ENCODE measurements around the gene TPH2.

TPH2 gene

GRCh38 chr12:71945883-71946282, 7.2 kb downstream of the TPH2 start:
- no peak for DNase-seq (ENCODE audit: low read depth)
- no peak overlapping the region for H3K4me3 ChIP-seq (ENCODE audit: control insufficient read depth, low read depth, low read length)
- no peak for TF ChIP-seq CTCF (conservative IDR thresholded peaks at IDR 0.05; ENCODE audit: control insufficient read depth, insufficient read depth, low read depth, low read length)

DNA sequence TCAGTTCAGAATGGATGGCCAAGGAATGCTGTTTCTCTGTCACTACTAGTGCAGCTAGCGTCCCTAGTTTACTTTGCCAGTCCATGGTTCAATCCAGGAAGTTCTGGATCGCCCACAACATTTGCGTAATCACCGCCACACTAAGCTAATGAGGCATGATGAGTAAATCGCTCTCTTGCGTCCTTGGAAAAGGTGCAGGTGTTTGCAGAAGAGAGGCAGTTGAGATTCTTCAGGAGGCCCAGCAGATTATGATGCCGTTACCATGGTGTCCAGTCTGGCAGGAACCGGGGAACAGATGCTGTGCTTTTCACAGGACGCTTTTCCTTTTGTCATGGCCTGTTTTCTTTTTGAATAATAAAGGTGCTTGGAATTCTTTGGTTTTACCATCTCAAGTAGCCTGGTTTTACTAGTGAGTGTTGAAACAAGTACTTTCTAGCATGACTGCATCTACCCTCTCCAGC, 9.0 kb downstream of the TPH2 start:
- peak; percentile 67 for DNase-seq (ENCODE audit: low read depth)
- TF ChIP-seq CTCF (conservative IDR thresholded peaks at IDR 0.05; ENCODE audit: control insufficient read depth, insufficient read depth, low read depth, low read length), result no peak
- H3K4me3 ChIP-seq (ENCODE audit: control insufficient read depth, low read depth, low read length), result no peak overlapping the region

- no peak for DNase-seq (ENCODE audit: low read depth)
- TF ChIP-seq CTCF (conservative IDR thresholded peaks at IDR 0.05; ENCODE audit: control insufficient read depth, insufficient read depth, low read depth, low read length), result no peak
- no peak overlapping the region for H3K4me3 ChIP-seq (ENCODE audit: control insufficient read depth, low read depth, low read length)
Measured at GRCh38 chr12:71948390-71948789, 9.7 kb downstream of the TPH2 start.

GRCh38 chr12:71949646-71950045, 11.0 kb downstream of the TPH2 start:
- TF ChIP-seq CTCF (conservative IDR thresholded peaks at IDR 0.05; ENCODE audit: control insufficient read depth, insufficient read depth, low read depth, low read length), result no peak
- no peak for DNase-seq (ENCODE audit: low read depth)
- H3K4me3 ChIP-seq (ENCODE audit: control insufficient read depth, low read depth, low read length), result no peak overlapping the region

- H3K4me3 ChIP-seq (ENCODE audit: control insufficient read depth, low read depth, low read length), result no peak overlapping the region
- no peak for DNase-seq (ENCODE audit: low read depth)
- TF ChIP-seq CTCF (conservative IDR thresholded peaks at IDR 0.05; ENCODE audit: control insufficient read depth, insufficient read depth, low read depth, low read length), result no peak
Measured at GRCh38 chr12:71950404-71950803, 11.8 kb downstream of the TPH2 start.

GRCh38 chr12:71950819-71951218, 12.2 kb downstream of the TPH2 start:
- DNase-seq (ENCODE audit: low read depth), result no peak
- H3K4me3 ChIP-seq (ENCODE audit: control insufficient read depth, low read depth, low read length), result no peak overlapping the region
- TF ChIP-seq CTCF (conservative IDR thresholded peaks at IDR 0.05; ENCODE audit: control insufficient read depth, insufficient read depth, low read depth, low read length), result no peak

Measured in fibroblast of mammary gland (primary cell).